H1 (cell line): ENCODE results near the gene NCOA1. TPM values are rescaled to one million over a fixed set of nuclear protein-coding genes. Genes with fewer than 3 reads are reported as not detected.

Experiments
- CTCF ChIA-PET: fragments of 300-600 bp; sonication (Branson Sonifier 250); formaldehyde crosslinking; loops from one replicate; lab custom pipeline; 2021; ENCODE audit not compliant: partially characterized antibody; lab: Charles Lee
- POLR2A ChIA-PET: fragments of 300-600 bp; sonication (Branson Sonifier 250); formaldehyde crosslinking; loops from one replicate; lab custom pipeline; 2021; ENCODE audit warnings: inconsistent platforms; ENCODE audit not compliant: partially characterized antibody; lab: Charles Lee
- DNase-seq, 2 experiments: peaks; one replicate each; pipeline versions ENCODE4 v3.0.0 to v3.0.0-alpha.2; 2010 to 2022; ENCODE audit warnings: low spot score in 2 of 2, low read depth in 1 of 2, mixed read lengths in 1 of 2
- FAIRE-seq: peaks from 2 replicates; lab custom pipeline; 2011; peaks lifted over from hg19 to GRCh38; lab: Jason Lieb, UNC
- H2AFZ ChIP-seq: 2 replicates; pipeline ENCODE4 v1.8.1; 2012; ENCODE audit warnings: low read length, inconsistent platforms
- H2AK5ac ChIP-seq: 2 replicates; pipeline ENCODE4 v1.6.1; 2013; ENCODE audit warnings: low read depth, low read length
- H2BK120ac ChIP-seq: replicated peaks from 2 replicates; pipeline ENCODE3; 2013; ENCODE audit warnings: low read depth, low read length, inconsistent platforms
- H2BK12ac ChIP-seq: 2 replicates; pipeline ENCODE4 v1.6.1; 2013; ENCODE audit warnings: low read depth, low read length
- H2BK15ac ChIP-seq: 2 replicates; pipeline ENCODE4 v1.6.1; 2013; ENCODE audit warnings: low read length
- H2BK20ac ChIP-seq: 2 replicates; pipeline ENCODE4 v1.6.1; 2013; ENCODE audit warnings: low read length
- H2BK5ac ChIP-seq: 2 replicates; pipeline ENCODE4 v1.6.1; 2013; ENCODE audit warnings: low read depth, low read length
- H3K14ac ChIP-seq: 2 replicates; pipeline ENCODE4 v1.6.1; 2013; ENCODE audit warnings: inconsistent platforms; ENCODE audit not compliant: insufficient read length
- H3K18ac ChIP-seq: 2 replicates; pipeline ENCODE4 v1.6.1; 2013; ENCODE audit warnings: low read length; ENCODE audit errors: extremely low read depth
- H3K23ac ChIP-seq: 2 replicates; pipeline ENCODE4 v1.6.1; 2013; ENCODE audit warnings: inconsistent platforms; ENCODE audit not compliant: insufficient read length
- H3K23me2 ChIP-seq: 2 replicates; pipeline ENCODE4 v1.6.1; 2013; ENCODE audit warnings: low read depth, low read length
- H3K27ac ChIP-seq: 2 replicates; pipeline ENCODE4 v1.6.1; 2011; ENCODE audit warnings: low read depth, low read length, inconsistent platforms
- H3K27me3 ChIP-seq, 4 experiments: replicated peaks in 1 of 4; 1 replicate in 1 of 4; 2 replicates in 3 of 4; pipeline versions ENCODE4 v1.6.1 to v1.8.1; 2011 to 2013; ENCODE audit warnings: low read length in 3 of 4, mild to moderate bottlenecking in 3 of 4, inconsistent platforms in 2 of 4, mixed read lengths in 2 of 4, moderate library complexity in 1 of 4; ENCODE audit not compliant: control insufficient read depth in 3 of 4, insufficient read depth in 3 of 4; ENCODE audit errors: extremely low read depth in 1 of 4
- H3K36me3 ChIP-seq, 4 experiments: 2 replicates each; pipeline versions ENCODE4 v1.6.1 to v1.8.1; 2011 to 2013; ENCODE audit warnings: mild to moderate bottlenecking in 4 of 4, low read length in 3 of 4, moderate library complexity in 2 of 4, control low read depth in 1 of 4, inconsistent platforms in 1 of 4; ENCODE audit not compliant: insufficient read depth in 4 of 4, control insufficient read depth in 2 of 4
- H3K4ac ChIP-seq: replicated peaks from 2 replicates; pipeline ENCODE3; 2013; ENCODE audit warnings: low read length, low read depth, mixed read lengths, inconsistent platforms; ENCODE audit not compliant: insufficient read length
- H3K4me1 ChIP-seq, 4 experiments: replicated peaks in 1 of 4; 1 replicate in 1 of 4; 2 replicates in 3 of 4; pipeline versions ENCODE4 v1.6.1 to v1.8.1; 2011 to 2013; ENCODE audit warnings: low read length in 3 of 4, inconsistent platforms in 2 of 4, mixed read lengths in 1 of 4; ENCODE audit not compliant: insufficient read depth in 4 of 4, control insufficient read depth in 3 of 4
- H3K4me2 ChIP-seq, 2 experiments: 2 replicates each; pipeline versions ENCODE4 v1.6.1 to v1.8.1; 2011 to 2013; ENCODE audit warnings: low read depth in 2 of 2, low read length in 2 of 2, control low read depth in 1 of 2, inconsistent platforms in 1 of 2, mild to moderate bottlenecking in 1 of 2; ENCODE audit not compliant: insufficient read depth in 1 of 2
- H3K4me3 ChIP-seq, 4 experiments: fragments of 200-600, 300-600 bp in 1 of 4; sonication (generic), shearing (Covaris generic), sonication (Bioruptor Twin) in 1 of 4; 2 replicates each; pipeline versions ENCODE4 v1.5.1 to v1.8.1; 2011 to 2016; ENCODE audit warnings: low read length in 4 of 4, low read depth in 3 of 4, control low read depth in 2 of 4, inconsistent platforms in 2 of 4, mild to moderate bottlenecking in 2 of 4, mixed read lengths in 1 of 4, moderate library complexity in 1 of 4; ENCODE audit not compliant: insufficient read depth in 2 of 4; ENCODE audit errors: extremely low read depth in 1 of 4
- H3K56ac ChIP-seq: replicated peaks from 2 replicates; pipeline ENCODE3; 2013; ENCODE audit warnings: low read depth, mild to moderate bottlenecking, mixed read lengths, low read length, inconsistent platforms; ENCODE audit not compliant: insufficient read length
- H3K79me1 ChIP-seq: 2 replicates; pipeline ENCODE4 v1.6.1; 2013; ENCODE audit warnings: low read depth, low read length, control low read depth
- H3K79me2 ChIP-seq, 2 experiments: 2 replicates each; pipeline versions ENCODE4 v1.6.1 to v1.8.1; 2012 to 2013; ENCODE audit warnings: low read length in 2 of 2, mild to moderate bottlenecking in 2 of 2, inconsistent platforms in 1 of 2; ENCODE audit not compliant: insufficient read depth in 2 of 2, control insufficient read depth in 1 of 2
- H3K9ac ChIP-seq, 4 experiments: replicated peaks in 1 of 4; 1 replicate in 1 of 4; 2 replicates in 3 of 4; pipeline versions ENCODE4 v1.6.1 to v1.8.1; 2011 to 2013; ENCODE audit warnings: low read depth in 3 of 4, low read length in 3 of 4, control low read depth in 2 of 4, mild to moderate bottlenecking in 2 of 4, moderate library complexity in 2 of 4, inconsistent platforms in 1 of 4; ENCODE audit errors: extremely low read depth in 1 of 4
- H3K9me3 ChIP-seq, 2 experiments: 2 replicates each; pipeline versions ENCODE4 v1.6.1 to v1.8.1; 2012 to 2013; ENCODE audit warnings: mild to moderate bottlenecking in 2 of 2, moderate library complexity in 2 of 2, control low read depth in 1 of 2, inconsistent platforms in 1 of 2, low read depth in 1 of 2, low read length in 1 of 2, mixed read lengths in 1 of 2; ENCODE audit not compliant: insufficient read depth in 2 of 2
- H4K20me1 ChIP-seq, 2 experiments: replicated peaks in 1 of 2; 2 replicates each; pipeline versions ENCODE3 to v1.8.1; 2011 to 2013; ENCODE audit warnings: inconsistent platforms in 2 of 2, low read length in 2 of 2, mild to moderate bottlenecking in 1 of 2; ENCODE audit not compliant: insufficient read depth in 2 of 2, control insufficient read depth in 1 of 2
- H4K5ac ChIP-seq: 2 replicates; pipeline ENCODE4 v1.6.1; 2013; ENCODE audit warnings: low read length, low read depth, mixed read lengths, inconsistent platforms; ENCODE audit not compliant: insufficient read length
- H4K8ac ChIP-seq: 2 replicates; pipeline ENCODE4 v1.8.0; 2013; ENCODE audit warnings: mild to moderate bottlenecking, moderate library complexity, low read length, inconsistent platforms; ENCODE audit not compliant: insufficient read depth; ENCODE audit errors: extremely low read depth
- H4K91ac ChIP-seq: replicated peaks from 2 replicates; pipeline ENCODE3; 2013; ENCODE audit warnings: low read length, mixed read lengths, inconsistent platforms; ENCODE audit not compliant: insufficient read length
- BACH1 ChIP-seq: IDR thresholded peaks from 2 replicates; pipeline ENCODE4 v1.6.1; 2012; ENCODE audit warnings: low read length, improper control_type of control experiment
- CBX8 ChIP-seq: fragments of 300-800, 300-1000 bp; sonication (generic); IDR thresholded peaks from 2 replicates; pipeline ENCODE4 v1.7.1; 2016; ENCODE audit warnings: low read depth, low read length, borderline replicate concordance
- CHD1 ChIP-seq: IDR thresholded peaks from 2 replicates; pipeline ENCODE4 v1.6.1; 2012; ENCODE audit warnings: low read depth, low read length, improper control_type of control experiment
- CREB1 ChIP-seq: IDR thresholded peaks from 2 replicates; pipeline ENCODE4 v1.6.1; 2012; ENCODE audit warnings: inconsistent platforms
- EP300 ChIP-seq, 2 experiments: IDR thresholded peaks; 1 replicate in 1 of 2; 2 replicates in 1 of 2; pipeline ENCODE4 v1.6.1; 2011 to 2012; ENCODE audit warnings: low read depth in 2 of 2, low read length in 2 of 2, mild to moderate bottlenecking in 2 of 2, borderline replicate concordance in 1 of 2, inconsistent platforms in 1 of 2, moderate library complexity in 1 of 2
- FOSL1 ChIP-seq: IDR thresholded peaks from 2 replicates; pipeline ENCODE4 v1.6.1; 2011; ENCODE audit warnings: mild to moderate bottlenecking, low read depth, low read length, moderate library complexity; ENCODE audit not compliant: insufficient read depth
- JUN ChIP-seq: IDR thresholded peaks from 2 replicates; pipeline ENCODE4 v1.6.1; 2011; ENCODE audit warnings: low read depth, mild to moderate bottlenecking, improper control_type of control experiment, low read length
- POLR2A ChIP-seq, 2 experiments: IDR thresholded peaks; 1 replicate in 1 of 2; 2 replicates in 1 of 2; pipeline ENCODE4 v1.6.1; 2011; ENCODE audit warnings: low read depth in 2 of 2, low read length in 2 of 2, mild to moderate bottlenecking in 2 of 2; ENCODE audit errors: control extremely low read depth in 1 of 2
- TAF1 ChIP-seq: IDR thresholded peaks from 2 replicates; pipeline ENCODE4 v1.6.1; 2011; ENCODE audit warnings: mild to moderate bottlenecking, low read depth, low read length
- TBP ChIP-seq: IDR thresholded peaks from 2 replicates; pipeline ENCODE4 v1.6.1; 2011; ENCODE audit warnings: low read depth, low read length, improper control_type of control experiment
- WGBS, 2 experiments: shearing (Covaris generic) in 1 of 2; methylation state at CpG; one replicate each; pipeline versions ENCODE4 v1.1.6 to v1.1.7; 2013 to 2015; ENCODE audit warnings: low lambda C conversion rate in 2 of 2, mixed read lengths in 2 of 2, inconsistent platforms in 1 of 2, low coverage in 1 of 2, missing lambda C conversion rate in 1 of 2; ENCODE audit not compliant: insufficient replicate concordance in 2 of 2, insufficient coverage in 1 of 2, insufficient read length in 1 of 2; ENCODE audit errors: extremely low coverage in 1 of 2, missing lambda C conversion rate in 1 of 2; 5-methylcytosine and 5-hydroxymethylcytosine counted together
- polyA plus RNA-seq, 7 experiments: library from polyadenylated mRNA; depleted of rRNA in 3 of 7; stranded (reverse) in 5 of 7; unstranded in 2 of 7; fragments of >200 nt in 5 of 7; fragments of 200-250 nt in 2 of 7; gene quantifications; 1 replicate in 5 of 7; 2 replicates in 1 of 7; 4 replicates in 1 of 7; pipeline versions ENCODE4 v1.2.1 to v1.2.3, GENCODE V29; 2011 to 2013; ENCODE audit warnings: missing spikeins in 2 of 7, mixed read lengths in 2 of 7
- total RNA-seq: library from RNA; stranded (reverse); fragmentation: NEBNext Ultra II Directional; extraction: Animal tissue kit (Norgen Biotek cat#: 25700); gene quantifications from 2 replicates; pipeline ENCODE4 v1.2.1, GENCODE V29; 2021
- TF ChIP-seq, protein P1 (sequence below): IDR thresholded peaks from 2 replicates; pipeline ENCODE4 v1.6.1; 2012; ENCODE audit warnings: inconsistent platforms

The NCOA1 gene
- total and polyA plus RNA-seq, 2 of the 8 experiments (the other 6 are each of a cell fraction or from before 2014, with no cell fraction given), result 12.8 to 17.9 TPM

DNA sequence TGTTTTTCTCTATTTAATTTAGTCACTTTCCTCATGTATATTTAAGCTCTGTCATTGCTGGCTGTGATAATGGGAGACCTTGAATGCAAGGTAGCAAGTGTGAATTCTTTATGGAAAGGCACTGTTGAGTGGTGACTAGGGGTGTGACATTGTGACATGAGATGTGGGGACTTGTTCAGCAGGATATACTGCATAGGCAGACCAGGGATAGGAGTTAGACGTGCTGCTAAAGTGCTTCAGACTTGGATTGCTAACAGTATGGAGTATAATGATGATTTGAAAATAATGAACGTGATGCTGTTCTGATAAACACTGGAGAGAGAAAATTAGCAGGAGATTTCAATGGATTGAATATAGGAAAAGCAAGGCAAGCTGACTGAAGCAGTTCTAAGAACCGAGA, 135.1 kb downstream of the NCOA1 start:
- Histone ChIP-seq H2AFZ (no peak overlapping the region), H2BK5ac (no peak overlapping the region), H4K20me1 (no peaks in the 10 kb centered on the region), H4K5ac (no peak overlapping the region), H3K23ac (no peak overlapping the region), H3K14ac (no peak overlapping the region), H3K79me2 (no peaks in the 10 kb centered on the region), H3K4ac (no peak overlapping the region), H2BK120ac (no peak overlapping the region), H3K36me3 (no peaks in the 10 kb centered on the region; a peak in 1 of 8 replicates), H3K4me1 (no peaks in the 10 kb centered on the region; a peak in 1 of 7 replicates), H4K8ac (no peak overlapping the region), H3K4me2 (no peak overlapping the region), H2BK15ac (no peak overlapping the region), H3K79me1 (no peaks in the 10 kb centered on the region), H3K27ac (no peak overlapping the region), H2BK12ac (no peak overlapping the region), H3K23me2 (no peaks in the 10 kb centered on the region; the same call in 1 of the 2 replicates), H3K4me3 (no peak overlapping the region), H2AK5ac (no peak overlapping the region), H3K18ac (no peak overlapping the region), H2BK20ac (no peak overlapping the region), H3K56ac (no peak overlapping the region), H3K9ac (no peak overlapping the region), H3K9me3 (no peaks in the 10 kb centered on the region), H4K91ac (no peak overlapping the region), H3K27me3 (no peaks in the 10 kb centered on the region)
- FAIRE-seq (no peak), DNase-seq (no peak)
- CTCF ChIA-PET, result interaction anchor here (1.1 to 3.1 kb wide), 2 partner anchors 13 to 58 kb away, joined by 3 to 22 read pairs; no protein-coding TSS in a partner anchor
- no peak for TF ChIP-seq POLR2A (IDR thresholded peaks at IDR 0.05; ENCODE audit: control extremely low read depth in 1 of 2, low read depth in 2 of 2, low read length in 2 of 2)
- TF ChIP-seq BACH1, result no peak
- no peak for TF ChIP-seq CBX8
- no peak for TF ChIP-seq TBP
- no peak for TF ChIP-seq CHD1
- no peak for TF ChIP-seq TAF1
- TF ChIP-seq FOSL1, result no peak
- TF ChIP-seq EP300 (IDR thresholded peaks at IDR 0.05; ENCODE audit: borderline replicate concordance in 1 of 2, low read depth in 2 of 2, low read length in 2 of 2), result no peak
- TF ChIP-seq JUN, result no peak
- TF ChIP-seq, protein P1, sequence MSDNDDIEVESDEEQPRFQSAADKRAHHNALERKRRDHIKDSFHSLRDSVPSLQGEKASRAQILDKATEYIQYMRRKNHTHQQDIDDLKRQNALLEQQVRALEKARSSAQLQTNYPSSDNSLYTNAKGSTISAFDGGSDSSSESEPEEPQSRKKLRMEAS, result no peak
- no peak for TF ChIP-seq CREB1
- WGBS, 2 experiments, result 89% methylated on average over 3 of the region's 3 CpGs; no CpG with 5 or more reads in 1 of the 2 experiments
- POLR2A ChIA-PET, result no interaction called here
